Left hindlimb (tissue), 1 donor: ENCODE results near the gene SIX3.

Experiments
- DNase-seq: peaks from one replicate; pipeline ENCODE4 v3.0.0-alpha.2; 2018

Gene SIX3

DNA sequence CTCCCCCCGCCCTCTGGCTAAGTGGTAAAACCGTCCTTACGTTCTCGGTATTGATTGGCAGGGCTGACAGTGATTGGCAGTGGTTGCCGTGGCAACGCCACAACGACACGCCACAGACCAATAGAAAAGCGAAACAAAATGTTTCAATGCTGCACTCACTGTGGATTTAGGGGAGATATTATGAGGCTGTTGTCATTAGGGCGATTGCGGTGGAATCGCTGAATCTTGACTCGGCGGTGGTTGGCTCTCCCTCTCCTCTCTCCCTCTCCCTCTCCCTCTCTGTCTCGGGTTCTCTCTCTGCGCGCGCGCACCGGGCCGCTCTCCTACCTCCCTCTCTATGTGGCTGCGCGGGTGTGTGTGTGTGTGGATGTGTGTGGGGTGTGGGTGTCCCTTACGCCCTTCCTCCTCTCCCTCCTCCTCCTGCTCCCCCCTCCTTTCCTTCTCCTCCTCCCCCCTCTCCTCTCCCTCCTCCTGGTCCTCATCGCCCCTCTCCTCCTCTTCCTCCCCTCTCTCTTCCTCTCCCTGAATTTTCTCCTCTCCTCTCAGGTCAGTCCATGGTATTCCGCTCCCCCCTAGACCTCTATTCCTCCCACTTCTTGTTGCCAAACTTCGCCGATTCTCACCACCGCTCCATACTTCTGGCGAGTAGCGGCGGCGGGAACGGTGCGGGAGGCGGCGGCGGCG is at the start of gene SIX3:
TSS of gene SIX3 (plus strand) at position 152 of the 684 bp plus-strand sequence. CDS start at position 555, 403 bp downstream.
- no peak for DNase-seq

DNA sequence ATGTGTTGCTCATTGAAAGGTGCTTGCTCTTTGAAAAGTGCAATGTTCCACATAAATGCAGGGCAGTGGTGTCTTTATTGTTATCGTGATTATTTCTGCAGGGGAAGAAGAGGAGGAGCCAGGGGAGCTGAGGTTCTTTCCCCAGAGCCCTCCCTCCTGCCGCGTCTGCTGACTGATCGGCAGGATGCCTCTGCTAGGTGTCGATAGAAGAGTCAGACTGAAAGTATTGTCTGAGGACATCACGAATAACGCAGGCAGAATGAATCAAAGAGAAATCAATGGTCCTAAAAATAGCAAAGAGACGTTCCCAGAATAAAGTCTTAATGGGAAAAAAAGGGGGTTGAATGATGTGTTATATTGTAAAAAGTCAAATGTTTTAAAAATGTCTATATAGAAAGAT is 47.4 kb upstream of the SIX3 start:
- no peak for DNase-seq

DNA sequence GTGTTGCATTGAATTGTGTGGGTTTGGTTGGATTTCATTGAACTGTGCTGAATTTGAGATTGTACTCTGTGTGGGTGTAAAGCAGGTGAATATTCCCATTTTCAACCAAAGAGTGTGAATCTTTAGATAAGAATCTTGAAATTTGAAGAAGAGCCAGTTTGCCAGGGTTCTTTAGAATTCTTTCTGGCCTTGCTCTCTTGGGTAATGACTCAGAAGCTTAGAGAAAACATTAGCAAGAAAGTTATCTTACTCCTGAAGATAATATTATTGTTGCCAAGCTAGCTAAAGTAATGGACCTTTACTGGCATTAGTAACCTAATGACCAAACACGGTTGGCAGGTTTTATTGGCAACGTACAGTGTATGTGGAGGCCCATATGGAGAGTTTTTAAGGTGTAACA is 46.4 kb upstream of the SIX3 start:
- DNase-seq, result no peak

DNA sequence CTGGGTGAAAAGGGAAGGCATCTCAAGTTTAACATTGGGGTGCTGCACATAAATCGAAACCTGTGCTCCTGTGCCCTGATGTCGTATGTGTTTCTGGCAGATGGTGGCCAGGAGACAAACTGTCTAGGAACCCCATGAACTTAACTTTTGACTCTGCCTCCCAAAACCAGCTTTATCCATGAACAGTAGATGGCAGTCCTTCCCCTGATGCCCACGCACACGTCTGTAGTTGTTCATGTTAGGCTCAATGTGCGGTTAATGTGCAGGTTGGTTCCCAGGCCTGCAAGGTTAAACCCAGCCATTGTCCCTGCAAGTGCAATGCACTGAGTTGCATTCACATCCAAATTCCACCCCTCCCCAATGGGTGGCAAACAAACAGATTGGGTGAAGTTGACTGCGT is 44.1 kb upstream of the SIX3 start:
- DNase-seq, result no peak

DNA sequence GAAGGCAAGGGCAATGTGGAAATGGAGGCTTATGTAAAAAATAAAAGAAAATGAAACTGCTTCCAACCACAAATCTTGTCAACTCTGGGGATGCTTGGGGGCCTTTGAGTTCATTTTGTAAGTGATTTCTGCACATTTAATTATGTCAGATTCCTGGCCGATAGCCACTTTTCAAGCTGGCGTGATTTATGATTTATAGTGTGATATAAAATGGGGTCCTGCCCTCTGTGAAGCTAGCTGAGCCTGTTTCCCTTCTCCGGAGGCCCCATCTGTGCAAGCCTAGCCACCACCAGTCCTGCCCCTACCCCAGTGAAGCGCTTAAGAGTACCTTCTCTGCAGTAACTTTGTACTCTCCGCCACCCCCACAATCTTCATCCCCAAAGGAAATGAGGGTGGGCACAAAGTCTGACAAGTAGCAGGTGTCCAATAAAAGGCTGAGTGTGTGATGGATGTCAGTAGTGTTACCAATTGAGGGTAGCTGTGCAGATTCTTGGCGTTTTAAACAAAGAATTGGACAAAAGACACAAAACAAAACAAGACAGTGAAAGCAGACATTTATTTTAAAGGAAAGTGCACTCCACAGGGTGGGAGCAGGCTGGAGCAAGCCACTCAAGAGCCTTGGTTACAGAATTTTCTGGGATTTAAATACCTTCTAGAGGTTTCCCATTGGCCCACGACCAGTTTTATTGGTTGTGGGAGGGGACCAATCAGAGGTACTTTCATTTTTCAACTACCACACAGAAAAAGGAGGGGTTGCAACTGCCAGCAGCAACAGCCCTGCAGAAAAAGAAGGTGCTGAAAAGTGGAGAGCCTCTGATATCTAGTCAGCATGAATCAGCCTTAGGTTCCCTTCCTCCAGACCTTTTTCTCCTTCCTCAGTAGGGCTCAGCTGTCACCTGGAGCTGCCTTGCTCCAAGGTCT is 39.0 kb upstream of the SIX3 start:
- DNase-seq, result no peak

DNA sequence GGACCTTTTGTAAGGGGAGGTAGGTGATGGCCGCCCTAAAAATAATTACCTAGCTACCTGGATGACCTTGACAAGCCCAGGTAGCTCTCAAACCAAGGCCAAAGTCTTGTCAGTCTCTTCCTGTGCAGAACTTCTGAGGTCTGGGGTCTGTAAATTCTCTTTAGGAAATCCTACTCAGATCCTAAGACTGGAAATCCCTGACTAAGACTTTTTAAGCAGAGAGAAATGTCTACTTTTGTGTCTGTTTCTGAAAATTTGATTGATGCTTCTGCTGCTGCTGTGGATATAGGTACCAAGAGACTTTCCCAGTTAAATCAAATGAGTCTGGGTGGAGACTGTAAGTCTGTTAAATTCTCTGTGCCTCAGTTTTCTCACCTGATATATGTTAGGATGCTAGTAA is 36.9 kb upstream of the SIX3 start:
- DNase-seq, result no peak

DNA sequence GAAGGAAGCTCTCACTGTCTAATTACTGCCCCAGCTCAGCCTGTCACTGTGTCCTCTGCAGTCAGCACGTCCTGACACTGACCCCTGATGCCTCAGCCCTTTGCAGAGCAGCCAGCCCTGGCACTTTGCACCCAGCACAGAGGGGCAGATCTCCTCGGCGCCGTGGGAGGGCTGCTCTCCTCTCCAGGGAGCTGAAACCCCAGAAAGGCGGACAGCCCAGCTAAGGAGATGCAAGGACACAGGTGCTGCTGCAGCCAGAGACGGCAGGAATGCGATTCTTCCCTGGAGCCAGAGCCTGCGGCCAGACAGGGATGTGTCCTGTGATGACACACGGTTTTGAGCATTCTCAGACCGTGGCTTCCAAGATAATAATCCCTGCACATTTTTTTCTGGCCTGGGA is 34.5 kb upstream of the SIX3 start:
- DNase-seq, result no peak

DNA sequence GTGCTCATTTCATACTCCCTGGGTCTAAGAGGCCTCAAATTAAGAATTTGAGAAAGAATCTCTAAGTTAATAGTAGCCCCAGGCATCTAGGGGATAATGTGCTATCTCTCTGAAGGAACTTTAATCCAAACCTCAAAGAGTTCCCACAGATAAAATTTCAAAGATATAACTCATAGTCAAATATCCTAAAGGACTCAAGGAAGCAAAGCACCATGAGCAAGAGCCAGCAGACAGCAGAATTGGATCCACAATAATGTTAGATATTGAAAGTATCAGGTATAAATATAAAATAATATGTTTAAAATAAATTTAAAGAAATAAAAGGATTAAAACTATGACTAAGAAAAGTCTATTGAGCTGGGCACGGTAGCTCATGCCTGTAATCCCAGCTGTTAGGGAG is 31.7 kb upstream of the SIX3 start:
- DNase-seq, result no peak

DNA sequence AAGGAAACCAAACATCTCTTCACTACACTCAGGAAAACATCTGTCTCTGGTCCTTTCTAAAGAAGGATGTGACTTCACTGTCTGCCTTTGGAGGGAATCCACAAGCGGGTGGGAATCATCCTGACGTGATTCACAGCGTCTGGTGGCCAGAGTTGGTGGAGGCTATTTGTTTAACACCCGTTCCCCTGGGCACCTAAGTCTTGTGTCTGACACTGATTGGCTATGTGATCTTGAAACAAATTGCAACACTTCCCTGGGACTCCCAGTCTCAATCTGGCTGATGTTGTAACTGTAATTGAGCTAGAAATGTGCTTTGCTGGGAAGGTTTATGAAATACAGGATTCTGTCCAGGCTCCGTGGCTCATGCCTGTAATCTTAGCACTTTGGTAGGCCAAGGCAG is 28.8 kb upstream of the SIX3 start:
- DNase-seq, result no peak

DNA sequence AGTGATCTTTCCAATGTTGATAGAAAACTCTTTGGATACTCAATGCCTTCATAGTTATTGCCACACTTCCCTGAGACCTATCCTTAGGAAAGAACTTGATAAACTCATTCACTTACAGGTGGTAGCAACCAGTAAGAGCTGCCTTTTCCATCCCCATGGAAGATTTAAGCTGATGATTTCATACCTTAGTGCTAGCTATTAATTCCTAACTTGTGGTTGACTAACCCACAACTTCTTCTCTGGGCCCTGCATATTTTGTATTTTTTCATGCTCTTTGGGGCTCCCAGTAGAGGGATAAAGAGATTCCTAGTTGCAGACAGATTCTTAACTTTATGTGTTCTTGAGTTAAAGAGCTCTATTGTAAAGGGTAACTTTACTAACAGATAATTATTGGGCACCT is 25.2 kb upstream of the SIX3 start:
- DNase-seq, result no peak

GRCh38 chr2:44918095-44918775 is 23.3 kb upstream of the SIX3 start:
- no peak for DNase-seq

GRCh38 chr2:44920751-44921150 is 20.8 kb upstream of the SIX3 start:
- no peak for DNase-seq

GRCh38 chr2:44922776-44923175 is 18.7 kb upstream of the SIX3 start:
- DNase-seq, result no peak

DNA sequence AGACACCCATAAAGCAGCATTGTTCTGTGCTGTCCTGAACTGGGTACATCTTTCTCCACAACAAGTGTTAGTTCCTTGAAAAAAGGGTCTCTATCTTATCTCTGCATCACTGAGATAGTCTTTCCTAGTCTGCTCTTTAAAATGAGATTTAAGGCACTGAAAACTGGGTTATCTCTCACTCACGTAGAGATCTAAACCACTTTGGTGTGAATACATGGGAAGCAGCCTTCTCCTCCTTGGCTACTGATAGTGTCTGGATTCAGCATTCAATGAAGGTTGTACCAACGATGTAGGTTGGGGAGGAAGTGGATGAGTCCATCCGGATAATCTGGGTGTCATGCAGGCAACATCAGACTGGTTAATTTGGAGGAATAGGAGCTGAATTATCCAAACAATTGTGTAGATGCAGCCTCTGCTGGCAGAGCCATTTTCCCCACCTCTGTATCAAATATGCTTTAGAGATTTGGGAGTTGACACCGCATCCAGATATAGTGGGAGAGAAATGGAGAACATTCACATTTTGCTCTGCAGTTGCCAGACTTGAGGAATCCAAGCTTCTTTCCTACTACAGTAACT is 15.9 kb upstream of the SIX3 start:
- DNase-seq, result no peak

- no peak for DNase-seq
Observed at GRCh38 chr2:44926957-44927356, 14.5 kb upstream of the SIX3 start.

- no peak for DNase-seq
Observed at GRCh38 chr2:44927985-44928482, 13.5 kb upstream of the SIX3 start.

- DNase-seq, result no peak
Observed at GRCh38 chr2:44928483-44929158, 12.9 kb upstream of the SIX3 start.

GRCh38 chr2:44929159-44929734 is 12.3 kb upstream of the SIX3 start:
- no peak for DNase-seq

DNA sequence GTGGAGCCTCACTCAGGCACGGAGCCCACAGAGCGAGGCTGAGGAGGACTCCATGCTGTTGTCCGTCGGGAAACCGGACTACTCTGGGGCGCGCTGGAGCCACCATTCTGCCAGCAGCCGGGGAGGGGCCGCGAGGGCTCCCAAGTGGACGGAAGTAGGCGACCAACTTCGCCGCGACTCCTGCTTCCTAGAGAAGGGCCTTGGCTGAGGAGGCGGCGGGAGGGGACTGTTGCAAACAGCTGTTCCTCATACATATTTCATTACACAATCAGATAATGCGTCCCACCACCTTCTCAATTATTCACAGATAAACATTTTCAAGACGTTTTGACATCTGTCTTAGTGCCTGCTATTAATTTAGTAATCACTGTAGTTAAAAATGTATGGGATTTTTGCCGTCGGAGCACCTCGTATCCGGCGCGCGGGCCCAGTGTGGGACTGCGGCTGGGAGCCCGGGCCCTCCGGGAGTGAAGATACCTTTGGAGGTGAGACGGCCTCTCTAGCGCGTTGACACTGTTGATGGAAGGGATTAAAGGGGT is 11.7 kb upstream of the SIX3 start:
- no peak for DNase-seq

GRCh38 chr2:44930274-44931197 is 11.0 kb upstream of the SIX3 start:
- DNase-seq, result no peak
